HG02943 (cell line): ENCODE measurements around the gene LAMB3.

ENCODE experiments used
- ATAC-seq: cut with Tn5 transposase; IDR thresholded peaks from one replicate; pipeline ENCODE4 v1.9.1; 2021; ENCODE audit warnings: mild to moderate bottlenecking, low read depth, moderate library complexity; ENCODE audit not compliant: unreplicated experiment

The LAMB3 gene

GRCh38 chr1:209569455-209570207 lies 82.6 kb downstream of the LAMB3 start:
- ATAC-seq = no peak

- ATAC-seq = no peak
These were observed 84.5 kb downstream of the LAMB3 start for GRCh38 chr1:209567698-209568175.

- peak; percentile 91 for ATAC-seq
These were observed 86.2 kb downstream of the LAMB3 start for GRCh38 chr1:209565759-209566678.
